HepG2 (cell line): ENCODE data around the gene DUT.

Experiments used
- CTCF ChIP-seq: sonication (generic); formaldehyde crosslinking; IDR thresholded peaks from 2 replicates; pipeline ENCODE4 v1.5.0; 2020; ENCODE audit warnings: mild to moderate bottlenecking, missing genetic modification reagents, moderate library complexity
- KDM4B ChIP-seq: sonication (generic); formaldehyde crosslinking; IDR thresholded peaks from 2 replicates; pipeline ENCODE4 v1.4.0; 2020; ENCODE audit warnings: missing genetic modification reagents
- MAZ ChIP-seq, 2 experiments: sonication (generic) in 1 of 2; formaldehyde crosslinking in 1 of 2; IDR thresholded peaks; 2 replicates each; pipeline versions ENCODE4 v1.5.0 to v1.6.1; 2012 to 2020; ENCODE audit warnings: low read depth in 2 of 2, mild to moderate bottlenecking in 2 of 2, borderline replicate concordance in 1 of 2, improper control_type of control experiment in 1 of 2, low read length in 1 of 2, missing genetic modification reagents in 1 of 2, moderate library complexity in 1 of 2
- NFIC ChIP-seq: IDR thresholded peaks from 2 replicates; pipeline ENCODE4 v1.6.1; 2012; ENCODE audit warnings: mild to moderate bottlenecking, low read length, inconsistent platforms
- POLR2A ChIP-seq, 2 experiments: IDR thresholded peaks; 2 replicates each; pipeline ENCODE4 v1.6.1; 2011; ENCODE audit warnings: low read depth in 2 of 2, low read length in 2 of 2, mild to moderate bottlenecking in 1 of 2, moderate library complexity in 1 of 2; ENCODE audit not compliant: insufficient read depth in 1 of 2
- POLR2AphosphoS5 ChIP-seq: IDR thresholded peaks from 2 replicates; pipeline ENCODE4 v1.6.1; 2012; ENCODE audit warnings: low read depth, low read length
- ZNF3 ChIP-seq: IDR thresholded peaks from 2 replicates; pipeline ENCODE4 v1.7.0; 2017; ENCODE audit warnings: inconsistent platforms

DNA sequence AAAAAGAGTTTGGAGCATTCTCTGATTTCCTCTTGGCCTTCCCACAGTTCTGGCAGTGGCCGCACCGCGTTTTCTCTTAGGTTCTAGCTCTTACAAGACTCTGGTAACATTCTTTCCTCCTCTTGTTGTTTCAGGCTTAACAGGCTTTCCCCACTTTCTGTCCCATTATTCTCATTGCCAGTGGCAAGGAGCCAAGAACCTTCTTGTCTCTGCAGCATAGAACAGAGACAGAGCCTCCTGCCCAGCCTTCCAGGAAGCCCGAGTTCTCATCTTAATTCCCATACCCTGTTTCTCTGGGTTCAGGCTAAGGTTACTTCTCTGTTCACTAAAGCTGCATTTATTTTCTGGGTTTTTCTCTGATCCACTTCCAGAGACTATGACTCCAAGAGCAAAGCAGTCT lies 61.1 kb downstream of the DUT start:
- no peak for TF ChIP-seq CTCF
- no peak for TF ChIP-seq ZNF3 (CRISPR knock-in tag)
- no peak for TF ChIP-seq NFIC
- no peak for TF ChIP-seq MAZ (IDR thresholded peaks at IDR 0.05; ENCODE audit: borderline replicate concordance, low read depth, low read length)
- TF ChIP-seq MAZ (CRISPR knock-in tag; IDR thresholded peaks at IDR 0.05; ENCODE audit: low read depth), result no peak
- no peak for TF ChIP-seq POLR2AphosphoS5
- no peak for TF ChIP-seq POLR2A (IDR thresholded peaks at IDR 0.05; ENCODE audit: insufficient read depth in 1 of 2, low read depth in 2 of 2, low read length in 2 of 2)
- TF ChIP-seq KDM4B (CRISPR knock-in tag), result no peak
